OCI-LY1 (cell line): ENCODE results near the gene UTP3.

Source experiments
- CTCF ChIP-seq: fragments of 200-600 bp; sonication (generic), shearing (Covaris generic); IDR thresholded peaks from 2 replicates; pipeline ENCODE4 v1.5.1; 2017; ENCODE audit warnings: mild to moderate bottlenecking, antibody characterized with exemption, low read length, moderate library complexity, mixed read lengths
- EZH2 ChIP-seq: fragments of 200-600 bp; sonication (generic), shearing (Covaris generic); IDR thresholded peaks from 2 replicates; pipeline ENCODE4 v1.8.0; 2017; ENCODE audit warnings: borderline replicate concordance, mixed run types, mild to moderate bottlenecking, antibody characterized with exemption, low read length, moderate library complexity, mixed read lengths

- TF ChIP-seq CTCF (no peak), EZH2 (no peak)
These were observed 481 bp downstream of the UTP3 start for GRCh38 chr4:70688795-70689231.
